HCT116 (cell line): ENCODE results near the gene FARP1. TPM values are rescaled to one million over a fixed set of nuclear protein-coding genes. Genes with fewer than 3 reads are reported as not detected.

Experiments used
- ATAC-seq: fragments of 200-7000 bp; cut with Tn5 transposase; 2 replicates; pipeline ENCODE4 v1.9.1; 2020; ENCODE audit warnings: mild to moderate bottlenecking, moderate library complexity
- BruUV-seq: library from RNA; stranded (reverse); fragments of 400-500 nt; replicated peaks from 2 replicates; lab custom pipeline; 2021; lab: Mats Ljungman, UMichigan
- CTCF ChIA-PET: fragments of 300-600 bp; sonication (Branson Sonifier 250); formaldehyde crosslinking; loops from one replicate; lab custom pipeline; 2021; ENCODE audit warnings: antibody characterized with exemption; lab: Charles Lee
- POLR2A ChIA-PET: fragments of 300-600, 350-600 bp; sonication (Branson Sonifier 250); formaldehyde crosslinking; loops from one replicate; lab custom pipeline; 2021; ENCODE audit warnings: antibody characterized with exemption; lab: Charles Lee
- RAD21 ChIA-PET, 2 experiments: fragments of 300-600 bp; sonication (Branson Sonifier 250); formaldehyde crosslinking; loops; one replicate each; lab custom pipeline; 2023; ENCODE audit warnings: low total read pairs in 2 of 2; ENCODE audit not compliant: uncharacterized antibody in 2 of 2, unreplicated experiment in 2 of 2, low non-redundant PET in 1 of 2; lab: Charles Lee
- DNase-seq: peaks from one replicate; pipeline ENCODE4 v3.0.0-alpha.2; 2010; ENCODE audit warnings: low read depth, low spot score
- H2AFZ ChIP-seq: fragments of 200-600 bp; shearing (Covaris generic), sonication (generic); 2 replicates; pipeline ENCODE4 v1.6.1; 2017; ENCODE audit warnings: low read depth, mixed run types, mixed read lengths, antibody characterized with exemption, low read length; ENCODE audit not compliant: poor library complexity, severe bottlenecking
- H3K27ac ChIP-seq: 2 replicates; pipeline ENCODE4 v1.5.1; 2012; ENCODE audit warnings: low read depth, low read length
- H3K27me3 ChIP-seq: fragments of 200-600 bp; sonication (generic); 2 replicates; pipeline ENCODE4 v1.6.1; 2016; ENCODE audit warnings: mixed run types, low read length, mixed read lengths; ENCODE audit not compliant: insufficient read depth
- H3K36me3 ChIP-seq, 2 experiments: fragments of 200-500 bp in 1 of 2; fragments of 200-600 bp in 1 of 2; sonication (Bioruptor generic) in 1 of 2; sonication (generic) in 1 of 2; 2 replicates each; pipeline versions ENCODE4 v1.5.1 to v1.6.1; 2014 to 2016; ENCODE audit warnings: low read length in 2 of 2, inconsistent platforms in 1 of 2, mixed read lengths in 1 of 2, mixed run types in 1 of 2; ENCODE audit not compliant: insufficient read depth in 2 of 2, control insufficient read depth in 1 of 2
- H3K4me1 ChIP-seq, 2 experiments: fragments of 200-600 bp in 1 of 2; sonication (generic) in 1 of 2; 2 replicates each; pipeline versions ENCODE4 v1.5.1 to v1.6.1; 2012 to 2017; ENCODE audit warnings: low read length in 2 of 2, inconsistent platforms in 1 of 2, mild to moderate bottlenecking in 1 of 2, mixed read lengths in 1 of 2, mixed run types in 1 of 2, moderate library complexity in 1 of 2; ENCODE audit not compliant: insufficient read depth in 2 of 2, control insufficient read depth in 1 of 2
- H3K4me2 ChIP-seq: fragments of 200-600 bp; sonication (generic); 2 replicates; pipeline ENCODE4 v1.6.1; 2017; ENCODE audit warnings: mixed run types, low read length, mixed read lengths
- H3K4me3 ChIP-seq, 2 experiments: fragments of 200-600 bp in 1 of 2; sonication (generic) in 1 of 2; replicated peaks in 1 of 2; 2 replicates each; pipeline ENCODE4 v1.5.1; 2011 to 2016; ENCODE audit warnings: low read length in 2 of 2, control low read depth in 1 of 2, low read depth in 1 of 2, mild to moderate bottlenecking in 1 of 2, mixed read lengths in 1 of 2, mixed run types in 1 of 2
- H3K79me2 ChIP-seq: fragments of 200-600 bp; sonication (generic); 2 replicates; pipeline ENCODE4 v1.6.1; 2017; ENCODE audit warnings: mild to moderate bottlenecking, mixed run types, low read length, moderate library complexity, mixed read lengths; ENCODE audit not compliant: insufficient read depth
- H3K9ac ChIP-seq: fragments of 200-600 bp; sonication (generic); 2 replicates; pipeline ENCODE4 v1.6.1; 2016; ENCODE audit warnings: low read length, mixed read lengths
- H3K9me2 ChIP-seq: fragments of 200-600 bp; sonication (generic), shearing (Covaris generic); 2 replicates; pipeline ENCODE4 v1.6.1; 2017; ENCODE audit warnings: mixed run types, mild to moderate bottlenecking, moderate library complexity; ENCODE audit not compliant: insufficient read depth
- H3K9me3 ChIP-seq, 2 experiments: fragments of 200-500 bp in 1 of 2; fragments of 200-600 bp in 1 of 2; sonication (Bioruptor generic) in 1 of 2; sonication (generic) in 1 of 2; 2 replicates each; pipeline ENCODE4 v1.6.1; 2014 to 2017; ENCODE audit warnings: low read length in 2 of 2, mixed read lengths in 2 of 2, inconsistent platforms in 1 of 2, low read depth in 1 of 2, mild to moderate bottlenecking in 1 of 2, mixed run types in 1 of 2, moderate library complexity in 1 of 2; ENCODE audit not compliant: control insufficient read depth in 1 of 2, insufficient read depth in 1 of 2
- H4K20me1 ChIP-seq: fragments of 200-600 bp; sonication (generic), shearing (Covaris generic); 2 replicates; pipeline ENCODE4 v1.6.1; 2017; ENCODE audit warnings: mixed run types, mild to moderate bottlenecking, moderate library complexity; ENCODE audit not compliant: insufficient read depth
- CBX3 ChIP-seq: IDR thresholded peaks from 2 replicates; pipeline ENCODE4 v1.6.1; 2012; ENCODE audit warnings: low read depth
- CEBPB ChIP-seq: IDR thresholded peaks from 2 replicates; pipeline ENCODE4 v1.6.1; 2012; ENCODE audit warnings: low read depth
- CTCF ChIP-seq, 3 experiments: fragments of 200-600 bp in 1 of 3; sonication (generic) in 1 of 3; IDR thresholded peaks in 2 of 3; conservative IDR thresholded peaks in 1 of 3; 2 replicates each; pipeline ENCODE4 v1.5.1; 2012 to 2017; ENCODE audit warnings: low read depth in 2 of 3, low read length in 2 of 3, antibody characterized with exemption in 1 of 3, borderline replicate concordance in 1 of 3, control low read depth in 1 of 3, mild to moderate bottlenecking in 1 of 3, mixed read lengths in 1 of 3, mixed run types in 1 of 3, moderate library complexity in 1 of 3; ENCODE audit not compliant: insufficient read depth in 1 of 3
- EGR1 ChIP-seq: IDR thresholded peaks from 2 replicates; pipeline ENCODE4 v1.6.1; 2012; ENCODE audit warnings: low read depth
- ELF1 ChIP-seq: IDR thresholded peaks from 2 replicates; pipeline ENCODE4 v1.6.1; 2012; ENCODE audit warnings: low read depth, borderline replicate concordance
- EZH2phosphoT487 ChIP-seq: fragments of 200-600 bp; IDR thresholded peaks from 2 replicates; pipeline ENCODE4 v1.6.1; 2018; ENCODE audit warnings: antibody characterized with exemption, borderline replicate concordance
- FOSL1 ChIP-seq: IDR thresholded peaks from 2 replicates; pipeline ENCODE4 v1.6.1; 2012; ENCODE audit warnings: low read depth
- JUND ChIP-seq: IDR thresholded peaks from 2 replicates; pipeline ENCODE4 v1.6.1; 2012
- POLR2A ChIP-seq: IDR thresholded peaks from 2 replicates; pipeline ENCODE4 v1.7.0; 2011; ENCODE audit warnings: borderline replicate concordance; ENCODE audit not compliant: insufficient read depth, insufficient read length; ENCODE audit errors: extremely low read depth
- POLR2AphosphoS5 ChIP-seq: IDR thresholded peaks from 2 replicates; pipeline ENCODE4 v1.6.1; 2011; ENCODE audit warnings: mild to moderate bottlenecking, low read depth, low read length, moderate library complexity
- RAD21 ChIP-seq: IDR thresholded peaks from 2 replicates; pipeline ENCODE4 v1.6.1; 2012; ENCODE audit warnings: low read depth, mild to moderate bottlenecking
- REST ChIP-seq: IDR thresholded peaks from 2 replicates; pipeline ENCODE4 v1.6.1; 2012; ENCODE audit warnings: low read depth
- SIN3A ChIP-seq: IDR thresholded peaks from 2 replicates; pipeline ENCODE4 v1.6.1; 2012; ENCODE audit warnings: low read depth
- SP1 ChIP-seq: IDR thresholded peaks from 2 replicates; pipeline ENCODE4 v1.6.1; 2012; ENCODE audit warnings: low read depth
- SRF ChIP-seq: IDR thresholded peaks from 2 replicates; pipeline ENCODE4 v1.6.1; 2012; ENCODE audit warnings: low read depth
- YY1 ChIP-seq: IDR thresholded peaks from 2 replicates; pipeline ENCODE4 v1.6.1; 2011; ENCODE audit warnings: low read length, low read depth, moderate library complexity, mild to moderate bottlenecking; ENCODE audit not compliant: insufficient replicate concordance; ENCODE audit errors: extremely low read depth
- ZFX ChIP-seq: fragments of 450-650 bp; IDR thresholded peaks from 2 replicates; pipeline ENCODE4 v1.6.1; 2017
- ZNF274 ChIP-seq: fragments of 200-500 bp; sonication (Bioruptor generic); IDR thresholded peaks from 2 replicates; pipeline ENCODE4 v1.6.1; 2014; ENCODE audit warnings: mild to moderate bottlenecking, low read depth, low read length, inconsistent platforms
- intact Hi-C: fragments of 100-400 bp; cut with micrococcal nuclease; formaldehyde crosslinking; loops from 2 replicates; pipeline ENCODE4 v1.10.0; 2022
- total RNA-seq: library from RNA; stranded (reverse); gene quantifications from one replicate; pipeline ENCODE4 v1.2.1, GENCODE V29; 2021; ENCODE audit not compliant: unreplicated experiment
- TF ChIP-seq, protein P1 (sequence below): IDR thresholded peaks from 2 replicates; pipeline ENCODE4 v1.6.1; 2012

Gene FARP1
- total RNA-seq, 1 experiment from 2014 or later = 30.5 TPM

DNA sequence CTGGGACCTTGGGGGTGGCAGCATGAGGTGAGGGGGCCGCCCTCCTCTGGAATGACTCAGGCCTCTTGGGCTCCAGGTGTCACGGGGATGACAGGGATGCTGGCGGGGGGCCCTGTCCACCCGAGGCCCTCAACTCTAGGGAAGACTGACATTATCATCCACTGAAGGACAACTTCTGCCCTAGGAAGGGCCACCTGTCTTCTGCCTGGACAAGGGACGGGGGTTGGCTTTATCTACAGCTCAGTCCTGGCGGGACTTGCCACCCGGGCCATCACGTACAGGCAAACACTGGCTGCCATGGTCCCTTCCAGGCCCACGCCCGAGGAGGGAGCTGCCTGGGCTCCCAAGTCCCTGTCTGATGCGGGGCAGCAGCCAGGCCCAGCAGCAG, 303.3 kb downstream of the FARP1 start:
- no peak overlapping the region for H3K4me2 ChIP-seq
- H3K9me2 ChIP-seq = no peaks in the 10 kb centered on the region
- H3K27me3 ChIP-seq = no peaks in the 10 kb centered on the region
- TF ChIP-seq ZFX = no peak
- no peak for TF ChIP-seq SP1
- no peak for TF ChIP-seq CEBPB
- TF ChIP-seq EZH2phosphoT487 = no peak
- no peak for TF ChIP-seq FOSL1
- TF ChIP-seq, protein P1, sequence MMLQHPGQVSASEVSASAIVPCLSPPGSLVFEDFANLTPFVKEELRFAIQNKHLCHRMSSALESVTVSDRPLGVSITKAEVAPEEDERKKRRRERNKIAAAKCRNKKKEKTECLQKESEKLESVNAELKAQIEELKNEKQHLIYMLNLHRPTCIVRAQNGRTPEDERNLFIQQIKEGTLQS = no peak
- TF ChIP-seq REST = no peak
- TF ChIP-seq YY1 = no peak
- no peak for TF ChIP-seq SRF
- TF ChIP-seq ELF1 = no peak
- TF ChIP-seq SIN3A = no peak
- TF ChIP-seq CBX3 = no peak
- no peak for TF ChIP-seq POLR2A
- no peak for TF ChIP-seq ZNF274
- no peak for TF ChIP-seq RAD21
- TF ChIP-seq JUND = no peak
- TF ChIP-seq CTCF (IDR thresholded peaks at IDR 0.05 in 2 of 3, conservative IDR thresholded peaks at IDR 0.05 in 1 of 3; ENCODE audit: borderline replicate concordance in 1 of 3, insufficient read depth in 1 of 3, low read depth in 2 of 3, low read length in 2 of 3) = no peak
- TF ChIP-seq POLR2AphosphoS5 = no peak
- TF ChIP-seq EGR1 = no peak
- ChIA-PET POLR2A (no interaction called here), CTCF (interaction anchor here (0.7 to 4.9 kb wide), 5 partner anchors 21 to 413 kb away, joined by 3 to 41 read pairs (median 11); no protein-coding TSS in a partner anchor), RAD21 (interaction anchor here in 1 of 2 experiments (1.1 kb wide), 1 partner anchor 225 kb away, joined by 3 read pairs; no protein-coding TSS in a partner anchor)
- no peak overlapping the region for H3K4me3 ChIP-seq
- no peak for ATAC-seq
- H3K79me2 ChIP-seq = peaks cover 2% of the 10 kb centered on the region; the same call in 1 of the 2 replicates
- intact Hi-C loops = loop anchor here (5.0 kb wide), 1 partner anchor 396 kb away; no protein-coding TSS in a partner anchor
- no peak for DNase-seq
- no peak overlapping the region; the same call in 1 of the 2 replicates for H3K27ac ChIP-seq
- no peak overlapping the region for H2AFZ ChIP-seq
- peaks cover 2 to 5% of the 10 kb centered on the region in 2 experiments; a peak in 2 of 4 replicates for H3K36me3 ChIP-seq
- H3K4me1 ChIP-seq = peaks cover 0 to 35% of the 10 kb centered on the region in 2 experiments; a peak in 2 of 4 replicates
- no TSS peak for BruUV-seq
- H3K9me3 ChIP-seq = no peaks in the 10 kb centered on the region
- H3K9ac ChIP-seq = no peak overlapping the region
- H4K20me1 ChIP-seq = 0 out of 2 replicates have a peak, but pooled peaks cover 6% of the 10 kb centered on the region
